GM12878 (cell line): ENCODE data around the gene ALG6. TPM values are rescaled to one million over a fixed set of nuclear protein-coding genes. Genes with fewer than 3 reads are reported as not detected.

Source experiments
- ATAC-seq: fragments of 200-7000 bp; cut with Tn5 transposase; 3 replicates; pipeline ENCODE4 v1.9.1; 2020; ENCODE audit warnings: mild to moderate bottlenecking, moderate library complexity
- BruUV-seq: library from RNA; stranded (reverse); fragments of 400-500 nt; replicated peaks from 2 replicates; lab custom pipeline; 2021; lab: Mats Ljungman, UMichigan
- CTCF ChIA-PET: fragments of 300-600 bp; sonication (Branson Sonifier 250); formaldehyde crosslinking; extraction: SDS; loops from one replicate; lab custom pipeline; 2021; ENCODE audit warnings: inconsistent platforms; lab: Yijun Ruan, JAX
- POLR2A ChIA-PET: fragments of 350-600 bp; formaldehyde crosslinking; extraction: SDS; loops from one replicate; lab custom pipeline; 2021; ENCODE audit warnings: inconsistent platforms; lab: Charles Lee
- RAD21 ChIA-PET: fragments of 300-600 bp; sonication (Branson Sonifier 250); formaldehyde crosslinking; loops from one replicate; lab custom pipeline; 2023; ENCODE audit warnings: antibody characterized with exemption; ENCODE audit not compliant: unreplicated experiment; lab: Charles Lee
- SMC1A ChIA-PET: fragments of 300-600 bp; sonication (Branson Sonifier 250); formaldehyde crosslinking; loops from one replicate; lab custom pipeline; 2023; ENCODE audit not compliant: unreplicated experiment, uncharacterized antibody; lab: Charles Lee
- DNase-seq: peaks from one replicate; pipeline ENCODE4 v3.0.0-alpha.2; 2011; ENCODE audit warnings: low read depth, low spot score
- FAIRE-seq: peaks from 3 replicates; lab custom pipeline; 2011; peaks lifted over from hg19 to GRCh38; lab: Jason Lieb, UNC
- H2AFZ ChIP-seq: 2 replicates; pipeline ENCODE4 v1.6.0; 2011; ENCODE audit warnings: low read depth, low read length, control low read depth; ENCODE audit not compliant: control insufficient read depth
- H3K27ac ChIP-seq: 2 replicates; pipeline ENCODE4 v1.5.1; 2011; ENCODE audit warnings: control low read depth; ENCODE audit not compliant: control insufficient read depth, insufficient read depth
- H3K27me3 ChIP-seq, 2 experiments: replicated peaks in 1 of 2; 2 replicates each; pipeline versions ENCODE4 v1.6.0 to v1.6.1; 2011; ENCODE audit warnings: low read length in 1 of 2; ENCODE audit not compliant: control insufficient read depth in 2 of 2, insufficient read depth in 2 of 2
- H3K36me3 ChIP-seq, 2 experiments: 2 replicates each; pipeline ENCODE4 v1.5.1; 2011; ENCODE audit warnings: low read length in 1 of 2; ENCODE audit not compliant: control insufficient read depth in 2 of 2, insufficient read depth in 2 of 2
- H3K4me1 ChIP-seq: 2 replicates; pipeline ENCODE4 v1.6.1; 2011; ENCODE audit warnings: mild to moderate bottlenecking, low read length, moderate library complexity, mixed read lengths; ENCODE audit not compliant: control insufficient read depth, insufficient read depth
- H3K4me2 ChIP-seq: 2 replicates; pipeline ENCODE4 v1.6.0; 2011; ENCODE audit warnings: control low read depth; ENCODE audit not compliant: control insufficient read depth, insufficient read depth
- H3K4me3 ChIP-seq: fragments of 200-600 bp; sonication (generic); 2 replicates; pipeline ENCODE4 v1.5.1; 2016
- H3K79me2 ChIP-seq: 2 replicates; pipeline ENCODE4 v1.6.0; 2011; ENCODE audit warnings: low read length; ENCODE audit not compliant: control insufficient read depth, insufficient read depth
- H3K9ac ChIP-seq: 2 replicates; pipeline ENCODE4 v1.8.0; 2011; ENCODE audit warnings: low read length, control low read depth, mixed read lengths; ENCODE audit not compliant: control insufficient read depth, insufficient read depth
- H3K9me3 ChIP-seq: replicated peaks from 3 replicates; pipeline ENCODE4 v1.5.1; 2011; ENCODE audit warnings: mild to moderate bottlenecking, low read length; ENCODE audit not compliant: control insufficient read depth, insufficient read depth
- H4K20me1 ChIP-seq: 2 replicates; pipeline ENCODE4 v1.6.0; 2011; ENCODE audit not compliant: control insufficient read depth, insufficient read depth
- ZNF217 ChIP-seq: fragments of 450-650 bp; IDR thresholded peaks from 2 replicates; pipeline ENCODE4 v1.6.1; 2017; ENCODE audit warnings: antibody characterized with exemption, mild to moderate bottlenecking
- WGBS: methylation state at CpG from one replicate; pipeline ENCODE4 v1.1.6; 2016; ENCODE audit warnings: low lambda C conversion rate; ENCODE audit not compliant: insufficient replicate concordance, insufficient coverage; ENCODE audit errors: missing lambda C conversion rate; 5-methylcytosine and 5-hydroxymethylcytosine counted together
- in situ Hi-C: fragments of 300-500 bp; cut with MboI; formaldehyde crosslinking; loops from 9 replicates; pipeline ENCODE4 v1.14.3; 2018; ENCODE audit warnings: mixed read lengths
- intact Hi-C: fragments of 100-400 bp; cut with micrococcal nuclease; formaldehyde crosslinking; loops from one replicate; pipeline ENCODE4 v1.14.2; 2022; ENCODE audit not compliant: unreplicated experiment
- polyA plus RNA-seq, 11 experiments: library from polyadenylated mRNA; depleted of rRNA in 4 of 11; unstranded in 6 of 11; stranded (reverse) in 5 of 11; fragments of >200 nt; fragmentation: Nextera tagmentation in 4 of 11; fragmentation: Illumina TruSeq in 1 of 11; extraction: Ambion mirVana in 4 of 11; extraction: Trizol in 1 of 11; gene quantifications; 1 replicate in 1 of 11; 2 replicates in 10 of 11; pipeline versions ENCODE4 v1.2.1 to v1.2.3, GENCODE V29; 2011 to 2016; ENCODE audit warnings: inconsistent platforms in 2 of 11, missing spikeins in 2 of 11, low read depth in 1 of 11
- total RNA-seq, 4 experiments: library from RNA; depleted of rRNA in 3 of 4; stranded (reverse); fragments of >200 nt in 3 of 4; fragmentation: Illumina TruSeq in 1 of 4; extraction: Trizol in 1 of 4; gene quantifications; 2 replicates each; pipeline versions ENCODE4 v1.2.1 to v1.2.3, GENCODE V29; 2013 to 2021
- TF ChIP-seq, protein P1 (sequence below): fragments of 450-650 bp; formaldehyde crosslinking; IDR thresholded peaks from 2 replicates; pipeline ENCODE4 v1.4.0; 2020; ENCODE audit warnings: mild to moderate bottlenecking, moderate library complexity
- TF ChIP-seq, protein P2 (sequence below): fragments of 450-650 bp; IDR thresholded peaks from 2 replicates; pipeline ENCODE4 v1.6.1; 2017; ENCODE audit warnings: mild to moderate bottlenecking
- TF ChIP-seq, protein P3 (sequence below): fragments of 450-650 bp; IDR thresholded peaks from 2 replicates; pipeline ENCODE4 v1.6.1; 2017; ENCODE audit warnings: borderline replicate concordance

Gene ALG6
- total and polyA plus RNA-seq, 10 of the 15 experiments (the other 5 are each of a cell fraction or from before 2014, with no cell fraction given): 13.8 to 28.5 (median 17.1) TPM

DNA sequence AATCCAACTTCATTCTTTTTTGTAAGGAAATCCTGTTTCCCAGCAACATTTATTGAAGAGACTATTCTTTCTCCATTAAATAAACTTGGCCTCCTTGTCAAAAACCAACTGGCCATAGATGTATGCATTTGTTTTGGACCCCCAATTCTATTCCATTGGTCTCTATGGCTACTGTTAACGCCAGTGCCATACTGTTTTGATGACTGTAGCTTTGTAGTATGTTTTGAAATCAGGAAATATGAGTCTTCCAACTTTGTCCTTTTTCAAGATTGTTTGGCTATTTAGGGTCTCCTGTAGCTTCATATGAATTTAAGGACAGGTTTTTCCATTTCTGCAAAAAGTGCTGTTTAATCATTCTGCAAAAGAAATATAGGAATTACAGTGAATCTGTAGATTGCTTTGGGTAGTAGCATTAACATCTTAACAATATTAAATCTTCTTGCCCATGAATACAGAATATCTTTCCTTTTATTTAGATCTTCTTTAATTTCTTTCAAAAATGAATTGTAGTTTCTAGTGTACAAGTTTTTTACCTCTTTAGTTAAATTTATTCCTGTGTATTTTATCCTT, 94.3 kb downstream of the ALG6 start:
- RAD21 ChIA-PET: no interaction called here
- no peaks in the 10 kb centered on the region for H3K79me2 ChIP-seq
- BruUV-seq: no TSS peak
- H3K36me3 ChIP-seq: no peaks in the 10 kb centered on the region; a peak in 1 of 4 replicates
- TF ChIP-seq, protein P1, sequence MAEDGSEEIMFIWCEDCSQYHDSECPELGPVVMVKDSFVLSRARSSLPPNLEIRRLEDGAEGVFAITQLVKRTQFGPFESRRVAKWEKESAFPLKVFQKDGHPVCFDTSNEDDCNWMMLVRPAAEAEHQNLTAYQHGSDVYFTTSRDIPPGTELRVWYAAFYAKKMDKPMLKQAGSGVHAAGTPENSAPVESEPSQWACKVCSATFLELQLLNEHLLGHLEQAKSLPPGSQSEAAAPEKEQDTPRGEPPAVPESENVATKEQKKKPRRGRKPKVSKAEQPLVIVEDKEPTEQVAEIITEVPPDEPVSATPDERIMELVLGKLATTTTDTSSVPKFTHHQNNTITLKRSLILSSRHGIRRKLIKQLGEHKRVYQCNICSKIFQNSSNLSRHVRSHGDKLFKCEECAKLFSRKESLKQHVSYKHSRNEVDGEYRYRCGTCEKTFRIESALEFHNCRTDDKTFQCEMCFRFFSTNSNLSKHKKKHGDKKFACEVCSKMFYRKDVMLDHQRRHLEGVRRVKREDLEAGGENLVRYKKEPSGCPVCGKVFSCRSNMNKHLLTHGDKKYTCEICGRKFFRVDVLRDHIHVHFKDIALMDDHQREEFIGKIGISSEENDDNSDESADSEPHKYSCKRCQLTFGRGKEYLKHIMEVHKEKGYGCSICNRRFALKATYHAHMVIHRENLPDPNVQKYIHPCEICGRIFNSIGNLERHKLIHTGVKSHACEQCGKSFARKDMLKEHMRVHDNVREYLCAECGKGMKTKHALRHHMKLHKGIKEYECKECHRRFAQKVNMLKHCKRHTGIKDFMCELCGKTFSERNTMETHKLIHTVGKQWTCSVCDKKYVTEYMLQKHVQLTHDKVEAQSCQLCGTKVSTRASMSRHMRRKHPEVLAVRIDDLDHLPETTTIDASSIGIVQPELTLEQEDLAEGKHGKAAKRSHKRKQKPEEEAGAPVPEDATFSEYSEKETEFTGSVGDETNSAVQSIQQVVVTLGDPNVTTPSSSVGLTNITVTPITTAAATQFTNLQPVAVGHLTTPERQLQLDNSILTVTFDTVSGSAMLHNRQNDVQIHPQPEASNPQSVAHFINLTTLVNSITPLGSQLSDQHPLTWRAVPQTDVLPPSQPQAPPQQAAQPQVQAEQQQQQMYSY: no peak
- TF ChIP-seq ZNF217: peak; percentile 36; the same call in 1 of the 2 replicates
- TF ChIP-seq, protein P2, sequence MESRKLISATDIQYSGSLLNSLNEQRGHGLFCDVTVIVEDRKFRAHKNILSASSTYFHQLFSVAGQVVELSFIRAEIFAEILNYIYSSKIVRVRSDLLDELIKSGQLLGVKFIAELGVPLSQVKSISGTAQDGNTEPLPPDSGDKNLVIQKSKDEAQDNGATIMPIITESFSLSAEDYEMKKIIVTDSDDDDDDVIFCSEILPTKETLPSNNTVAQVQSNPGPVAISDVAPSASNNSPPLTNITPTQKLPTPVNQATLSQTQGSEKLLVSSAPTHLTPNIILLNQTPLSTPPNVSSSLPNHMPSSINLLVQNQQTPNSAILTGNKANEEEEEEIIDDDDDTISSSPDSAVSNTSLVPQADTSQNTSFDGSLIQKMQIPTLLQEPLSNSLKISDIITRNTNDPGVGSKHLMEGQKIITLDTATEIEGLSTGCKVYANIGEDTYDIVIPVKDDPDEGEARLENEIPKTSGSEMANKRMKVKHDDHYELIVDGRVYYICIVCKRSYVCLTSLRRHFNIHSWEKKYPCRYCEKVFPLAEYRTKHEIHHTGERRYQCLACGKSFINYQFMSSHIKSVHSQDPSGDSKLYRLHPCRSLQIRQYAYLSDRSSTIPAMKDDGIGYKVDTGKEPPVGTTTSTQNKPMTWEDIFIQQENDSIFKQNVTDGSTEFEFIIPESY: peak; percentile 81
- TF ChIP-seq, protein P3, sequence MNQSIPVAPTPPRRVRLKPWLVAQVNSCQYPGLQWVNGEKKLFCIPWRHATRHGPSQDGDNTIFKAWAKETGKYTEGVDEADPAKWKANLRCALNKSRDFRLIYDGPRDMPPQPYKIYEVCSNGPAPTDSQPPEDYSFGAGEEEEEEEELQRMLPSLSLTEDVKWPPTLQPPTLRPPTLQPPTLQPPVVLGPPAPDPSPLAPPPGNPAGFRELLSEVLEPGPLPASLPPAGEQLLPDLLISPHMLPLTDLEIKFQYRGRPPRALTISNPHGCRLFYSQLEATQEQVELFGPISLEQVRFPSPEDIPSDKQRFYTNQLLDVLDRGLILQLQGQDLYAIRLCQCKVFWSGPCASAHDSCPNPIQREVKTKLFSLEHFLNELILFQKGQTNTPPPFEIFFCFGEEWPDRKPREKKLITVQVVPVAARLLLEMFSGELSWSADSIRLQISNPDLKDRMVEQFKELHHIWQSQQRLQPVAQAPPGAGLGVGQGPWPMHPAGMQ: no peak
- H3K4me1 ChIP-seq: no peaks in the 10 kb centered on the region
- POLR2A ChIA-PET: interaction anchor here (0.6 to 0.7 kb wide), 2 partner anchors 40 to 131 kb away, joined by 3 to 6 read pairs; partner anchors contain the start of gene PGM1
- no peak for FAIRE-seq
- no peaks in the 10 kb centered on the region for H3K27me3 ChIP-seq
- CTCF ChIA-PET: no interaction called here
- H3K27ac ChIP-seq: no peak overlapping the region
- H2AFZ ChIP-seq: no peak overlapping the region
- H3K4me2 ChIP-seq: no peak overlapping the region
- SMC1A ChIA-PET: no interaction called here
- no peak for ATAC-seq
- peaks cover 3% of the 10 kb centered on the region; the same call in 2 of the 3 replicates for H3K9me3 ChIP-seq
- DNase-seq: no peak
- WGBS: 75% methylated on average over 1 of the region's 1 CpG
- H4K20me1 ChIP-seq: no peaks in the 10 kb centered on the region
- no peak overlapping the region for H3K9ac ChIP-seq
- no peak overlapping the region for H3K4me3 ChIP-seq
- in situ Hi-C loops: no loop called here
- intact Hi-C loops: no loop called here
